HG03175 (cell line): Measurements from ENCODE around the gene TTLL1.
"Not testable (repeated sequence)": the region's sequence is repeated elsewhere in the genome, so short reads cannot be mapped to it uniquely, and the experiment has no call there.

Source experiments
- ATAC-seq: cut with Tn5 transposase; IDR thresholded peaks from one replicate; pipeline ENCODE4 v1.9.1; 2021; ENCODE audit warnings: mild to moderate bottlenecking, moderate library complexity; ENCODE audit not compliant: unreplicated experiment

TTLL1 gene

DNA sequence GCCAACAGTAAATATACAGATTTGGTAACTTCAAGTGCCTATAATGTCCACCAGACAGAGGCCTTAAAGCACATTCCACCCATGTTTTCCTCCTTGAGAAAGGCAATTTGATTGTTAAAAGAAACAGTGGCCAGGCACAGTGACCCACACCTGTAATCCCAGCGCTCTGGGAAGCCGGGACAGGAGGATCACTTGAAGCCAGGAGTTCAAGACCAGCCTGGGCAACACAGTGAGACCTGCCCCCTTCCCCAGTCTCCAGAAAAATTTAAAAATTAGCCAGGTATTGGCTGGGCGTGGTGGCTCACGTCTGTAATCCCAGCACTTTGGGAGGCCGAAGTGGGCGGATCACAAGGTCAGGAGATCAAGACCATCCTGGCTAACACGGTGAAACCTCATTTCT is 93.5 kb downstream of the TTLL1 start:
- ATAC-seq: not testable (repeated sequence)

DNA sequence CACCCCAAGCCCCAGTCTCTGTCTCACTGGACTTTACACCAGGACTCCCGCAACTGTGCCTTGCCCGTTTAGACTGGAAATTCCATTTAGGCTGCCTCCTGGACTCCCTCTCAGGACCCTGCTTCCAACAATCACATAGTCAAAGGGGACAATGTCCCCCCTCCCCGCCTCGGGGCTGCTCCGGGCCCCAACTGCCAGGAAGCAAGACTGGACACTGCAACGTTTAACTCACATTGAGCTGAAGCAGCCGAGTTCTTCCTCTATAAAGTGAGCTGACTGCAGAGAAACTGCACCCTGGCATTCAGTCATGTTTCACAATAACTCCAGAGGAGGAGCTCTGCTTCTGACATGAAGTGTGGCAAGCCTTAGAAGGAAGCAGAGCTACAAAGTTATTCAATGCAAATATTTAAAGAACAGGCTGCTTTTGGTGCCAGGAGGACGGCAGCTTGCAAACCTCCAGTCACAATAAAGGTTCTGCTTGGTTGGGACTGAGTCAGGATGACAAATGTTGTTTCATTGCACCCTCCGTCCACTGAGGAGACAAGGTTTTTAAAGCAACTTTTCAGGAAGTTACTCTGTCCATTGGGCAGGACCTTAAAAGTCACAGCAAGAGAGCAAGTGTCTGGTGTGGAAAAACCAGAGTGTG is 94.2 kb downstream of the TTLL1 start:
- ATAC-seq: no peak

DNA sequence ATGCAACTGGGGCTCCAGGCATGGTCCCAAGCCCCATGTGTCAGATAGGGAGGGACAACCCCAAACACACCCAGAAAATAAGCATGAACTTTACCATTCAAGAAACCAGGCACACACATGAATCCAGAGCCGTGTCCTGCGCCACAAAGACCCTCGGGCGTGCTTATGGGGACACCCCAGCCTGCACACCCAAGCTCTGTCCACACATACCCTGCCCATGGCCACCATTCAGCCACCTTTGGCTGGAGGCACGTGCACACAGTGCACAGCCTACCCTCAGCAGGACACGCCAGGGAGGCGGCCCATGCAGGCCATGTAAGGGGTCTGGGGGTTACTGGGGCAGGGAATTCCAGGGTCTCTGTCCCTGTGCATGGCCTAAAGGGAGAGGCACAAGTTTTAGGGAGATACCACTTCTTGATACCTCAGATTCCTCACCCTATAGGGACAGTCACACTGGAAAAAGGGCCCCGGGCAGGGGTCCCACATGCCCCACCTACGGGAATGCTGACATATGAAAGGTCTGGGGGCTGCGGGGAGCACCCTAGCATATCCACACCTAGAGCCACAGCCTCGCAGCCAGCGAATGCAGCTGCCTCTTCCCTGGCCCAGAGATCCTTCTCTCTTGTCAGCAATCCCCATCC is 94.8 kb downstream of the TTLL1 start:
- no peak for ATAC-seq

DNA sequence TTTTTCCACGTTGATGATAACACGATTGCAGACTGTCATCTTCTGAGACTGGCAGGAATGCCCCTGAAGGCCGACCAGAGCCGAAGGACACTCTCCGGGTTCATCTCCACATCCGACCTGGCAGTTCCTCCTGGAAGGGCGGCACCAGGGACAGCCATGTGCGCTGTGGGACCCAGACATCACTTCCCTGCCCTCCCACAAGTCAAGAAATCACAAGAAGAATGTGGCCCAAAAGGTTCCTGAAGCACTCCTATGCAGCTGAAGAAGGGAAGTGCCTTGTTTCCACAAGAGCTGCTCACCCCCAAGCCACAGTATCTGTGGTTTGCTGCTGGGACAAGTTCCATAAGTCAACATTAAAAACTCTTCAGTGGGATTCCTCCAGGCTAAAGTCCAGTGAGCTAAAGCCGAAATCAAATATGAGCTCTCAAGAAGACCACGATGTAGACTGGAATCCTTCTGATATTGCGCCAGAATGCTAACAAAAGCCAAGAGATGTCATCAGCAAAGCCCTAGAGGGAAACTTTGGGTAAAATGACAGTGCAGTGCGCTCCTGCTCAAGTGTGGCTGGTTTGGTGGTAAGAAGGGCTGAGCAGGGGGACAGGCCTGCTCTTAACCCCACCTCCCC is 95.4 kb downstream of the TTLL1 start:
- ATAC-seq: no peak

DNA sequence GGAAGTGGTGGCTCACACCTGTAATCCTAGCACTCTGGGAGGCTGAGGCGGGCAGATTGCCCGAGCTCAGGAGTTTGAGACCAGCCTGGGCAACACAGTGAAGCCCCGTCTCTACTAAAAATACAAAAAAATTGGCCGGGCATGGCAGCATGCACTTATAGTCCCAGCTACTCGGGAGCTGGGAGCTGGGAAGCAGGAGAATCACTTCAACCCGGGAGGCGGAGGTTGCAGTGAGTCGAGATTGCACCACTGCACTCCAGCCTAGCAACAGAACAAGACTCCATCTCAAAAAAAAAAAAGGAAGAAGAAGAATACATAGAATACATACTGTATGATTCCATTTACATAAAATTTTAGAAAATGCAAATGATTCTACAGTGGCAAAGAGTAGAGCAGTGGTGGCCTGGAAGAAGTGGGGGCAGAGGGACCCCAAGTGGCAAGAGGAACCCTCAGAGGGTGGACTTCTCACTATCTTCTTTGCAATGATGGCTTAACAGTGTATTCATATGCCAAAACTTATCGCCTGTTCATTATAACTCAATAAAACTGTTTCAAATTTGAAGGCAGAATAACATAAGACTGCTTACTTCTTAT is 96.2 kb downstream of the TTLL1 start:
- ATAC-seq: no peak

DNA sequence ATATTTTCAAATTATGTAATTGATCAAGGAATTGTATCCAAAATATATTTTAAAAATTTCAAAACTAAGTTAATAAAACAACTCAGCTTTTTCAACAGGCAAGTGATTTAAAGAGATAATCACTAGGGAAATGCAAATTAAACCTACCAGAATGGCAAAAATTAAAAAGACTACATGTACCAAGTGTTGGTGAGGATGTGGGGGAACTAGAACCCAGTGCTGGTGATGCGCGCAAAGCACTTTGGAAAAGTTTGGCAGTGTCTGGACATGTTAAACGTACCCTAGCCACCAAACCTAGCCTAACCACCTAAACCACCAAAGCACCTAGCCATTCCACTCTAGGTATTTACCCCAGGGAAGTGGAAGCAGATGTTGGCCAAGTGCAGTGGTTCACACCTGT is 97.1 kb downstream of the TTLL1 start:
- no peak for ATAC-seq

DNA sequence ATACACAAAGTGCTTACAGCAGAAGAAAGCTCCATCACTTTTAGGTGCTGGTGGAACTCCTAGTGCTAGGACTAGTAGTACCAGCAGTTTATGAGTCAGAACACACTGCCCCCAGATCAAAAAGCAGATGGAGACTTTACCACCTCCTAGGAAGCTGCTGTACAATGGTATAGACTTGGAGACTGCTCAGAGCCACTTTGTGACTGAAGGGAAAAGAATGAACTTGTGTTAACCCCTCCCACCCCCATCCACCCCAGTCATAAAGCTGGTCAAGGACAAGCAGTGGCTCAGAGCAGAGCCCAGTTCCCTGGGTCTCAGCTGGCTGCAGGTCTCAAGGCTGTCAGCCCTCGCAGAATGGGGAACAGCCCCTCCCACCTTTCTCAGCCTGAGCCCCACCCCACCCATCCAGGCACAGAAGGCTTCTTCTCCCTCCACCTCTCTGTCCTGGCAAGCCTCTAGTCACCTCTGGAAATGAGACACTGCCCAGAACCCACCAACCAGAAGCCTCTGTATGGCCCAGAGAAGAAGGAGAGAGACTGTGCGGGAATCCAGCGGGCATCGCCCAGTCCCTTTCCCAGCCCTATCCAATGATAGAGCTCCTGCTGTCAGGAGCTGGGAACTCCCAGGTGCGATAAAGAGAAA is 98.1 kb downstream of the TTLL1 start:
- ATAC-seq: no peak

DNA sequence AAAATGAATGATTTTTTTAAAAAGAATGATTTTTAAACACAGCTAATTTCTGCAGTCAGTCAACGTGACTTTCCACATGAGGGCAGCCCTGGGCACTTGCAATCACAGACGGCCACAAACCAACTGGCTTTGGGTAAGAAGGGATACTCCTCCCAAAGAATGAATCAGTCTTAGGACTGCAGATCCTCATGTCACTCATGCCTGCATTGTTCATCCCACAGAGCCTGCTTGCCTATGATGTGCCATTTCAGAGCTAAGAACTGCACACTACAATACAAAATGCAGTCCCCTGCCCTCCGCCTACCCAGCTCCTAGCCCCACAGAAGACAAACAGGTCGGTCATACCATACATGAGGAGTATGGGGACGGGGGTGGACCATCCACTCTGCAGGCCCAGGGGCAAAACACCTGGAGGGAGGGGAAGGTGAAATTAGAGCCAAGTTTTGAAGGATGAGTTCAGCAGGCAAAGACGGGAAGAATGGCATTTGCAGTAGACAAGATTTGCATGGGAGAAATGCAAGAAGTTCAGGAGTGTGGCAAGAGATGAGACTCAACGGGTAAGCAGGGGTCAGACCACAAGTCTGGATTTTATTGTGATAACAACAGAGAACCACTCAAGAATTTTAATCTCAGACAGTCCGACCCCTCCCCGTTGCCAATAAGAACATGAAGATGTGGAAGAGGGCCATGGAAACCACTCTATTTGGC is 98.9 kb downstream of the TTLL1 start:
- no peak for ATAC-seq
